Heart right ventricle (tissue), 16 donors: ENCODE results near the gene SKIC2. TPM values are rescaled to one million over a fixed set of nuclear protein-coding genes. Genes with fewer than 3 reads are reported as not detected.
A peak's percentile ranks its signal among the peaks of the same experiment; 100 is the strongest.
"Not testable (repeated sequence)": the region's sequence is repeated elsewhere in the genome, so short reads cannot be mapped to it uniquely, and the experiment has no call there.

Experiments
- ATAC-seq, 8 donors: fragments of 200-7000 bp; cut with Tn5 transposase; one replicate each; pipeline ENCODE4 v1.9.1; 2020; ENCODE audit warnings: mild to moderate bottlenecking in 8 of 8, moderate library complexity in 8 of 8, moderate number of reproducible peaks in 1 of 8
- DNase-seq, 2 donors: peaks; one replicate each; pipeline ENCODE4 v3.0.0-alpha.2; 2020
- H3K27ac ChIP-seq, 10 donors: fragments of 200-600 bp; sonication (generic) in 2 of 10; one replicate each; pipeline versions ENCODE4 v1.5.0 to v1.8.0; 2020 to 2022; ENCODE audit warnings: mild to moderate bottlenecking in 3 of 10
- H3K27me3 ChIP-seq, 7 donors: fragments of 200-600 bp; one replicate each; pipeline ENCODE4 v1.8.0; 2021 to 2022; ENCODE audit warnings: mild to moderate bottlenecking in 2 of 7
- H3K36me3 ChIP-seq, 9 donors: fragments of 200-600 bp; sonication (generic) in 1 of 9; one replicate each; pipeline versions ENCODE4 v1.5.0 to v1.8.0; 2020 to 2022; ENCODE audit warnings: mild to moderate bottlenecking in 2 of 9
- H3K4me1 ChIP-seq, 9 donors: fragments of 200-600 bp; sonication (generic) in 1 of 9; one replicate each; pipeline versions ENCODE4 v1.5.0 to v1.8.0; 2020 to 2022; ENCODE audit warnings: mild to moderate bottlenecking in 4 of 9
- H3K4me3 ChIP-seq, 10 donors: fragments of 200-600 bp; sonication (generic) in 2 of 10; one replicate each; pipeline versions ENCODE4 v1.5.0 to v1.8.0; 2020 to 2022; ENCODE audit warnings: mild to moderate bottlenecking in 7 of 10, moderate library complexity in 2 of 10
- H3K9me3 ChIP-seq, 11 donors: fragments of 200-600 bp in 10 of 11; sonication (generic) in 2 of 11; one replicate each; pipeline versions ENCODE4 v1.5.0 to v1.8.0; 2013 to 2022; ENCODE audit warnings: mild to moderate bottlenecking in 2 of 11, control low read depth in 1 of 11, moderate library complexity in 1 of 11
- CTCF ChIP-seq, 9 donors: fragments of 200-600 bp; sonication (generic) in 2 of 9; IDR thresholded peaks; one replicate each; pipeline versions ENCODE4 v1.5.0 to v1.8.0; 2021 to 2022; ENCODE audit warnings: antibody characterized with exemption in 9 of 9, mild to moderate bottlenecking in 5 of 9, moderate library complexity in 1 of 9
- WGBS, 2 donors: extraction: QIAGEN DNeasy Blood & Tissue Kit; methylation state at CpG; one replicate each; pipeline ENCODE4 v1.1.7; 2013; ENCODE audit warnings: inconsistent platforms in 1 of 2; 5-methylcytosine and 5-hydroxymethylcytosine counted together
- intact Hi-C, 10 donors: fragments of 100-400 bp; cut with DNase I; formaldehyde crosslinking; loops; one replicate each; pipeline versions ENCODE4 v1.11.1 to v1.14.2; 2022
- polyA plus RNA-seq, 2 donors: library from polyadenylated mRNA; stranded (reverse); fragments of 200-250 nt; gene quantifications; one replicate each; pipeline ENCODE4 v1.2.3, GENCODE V29; 2013
- total RNA-seq, 10 donors: library from RNA; stranded (reverse); fragmentation: NEBNext Ultra II Directional in 3 of 10; extraction: Animal tissue kit (Norgen Biotek cat#: 25700) in 3 of 10; gene quantifications; one replicate each; pipeline versions ENCODE4 v1.2.1 to v1.2.4, GENCODE V29; 2021 to 2023
- donor health status: Arrhythmogenic right ventricular cardiomyopathy.
- donor health status: ischemic (EF 13 %, LVEDD 7.1; RV severe dilation, severe dysfunction).
- donor health status: healthy with polysubstance abuse.
- donor health status: DM: no; HTN: yes; CAD: no.
- donor health status: DM: no; HTN: no; CAD: no.
- donor health status: ischemic (EF 25% LVEDD 6.9; RV normal size, moderate dysfunction).
- donor health status: ischemic (EF 25% LVEDD 5.7; RV mildly dilated, moderate dysfunction).
- donor health status: healthy.
- donor health status: DM: yes; HTN: yes; CAD: no.
- donor health status: Ischemic cardiomyopathy.
- donor health status: ischemic (EF 35%, LVEDD 5.7; RV mildly dilated, moderate dysfunction).
- donor health status: nonischemic (EF 11% LVEDD 7.7; RV severe dilation, severe dysfunction).
- donor health status: DM: yes; HTN: yes; CAD: no.
- donor health status: PGD.
- donor health status: ischemic (EF 29% LVEDD 5.4; RV normal size, mild dysfunction).
- donor health status: nonischemic (EF 23%, LVEDD 6.1; RV moderate dilation, normal function).

SKIC2 gene
- total and polyA plus RNA-seq, 12 donors, result 21.8 to 67.4 (median 34.4) TPM

GRCh38 chr6:31930962-31931361, 28.0 kb upstream of the SKIC2 start:
- H3K36me3 ChIP-seq, result no peaks in the 10 kb centered on the region
- H3K27me3 ChIP-seq, result no peaks in the 10 kb centered on the region
- H3K4me3 ChIP-seq, result no peak overlapping the region
- intact Hi-C loops, result no loop called here
- ATAC-seq (no peak), DNase-seq (no peak)
- H3K9me3 ChIP-seq, result no peaks in the 10 kb centered on the region
- 81 to 84% methylated on average over 1 of the region's 1 CpG for WGBS, 2 donors
- no peak overlapping the region for H3K27ac ChIP-seq
- peaks cover 0 to 22% (median 0%) of the 10 kb centered on the region in 9 donors for H3K4me1 ChIP-seq
- no peak for TF ChIP-seq CTCF (IDR thresholded peaks at IDR 0.05)

GRCh38 chr6:31932137-31932536, 26.8 kb upstream of the SKIC2 start:
- H3K4me3 ChIP-seq, H3K9me3 ChIP-seq, H3K36me3 ChIP-seq, H3K27ac ChIP-seq, H3K27me3 ChIP-seq, intact Hi-C loops, DNase-seq, ATAC-seq: not testable (repeated sequence)
- WGBS, 2 donors, result 88 to 95% methylated on average over 13 to 32 of the region's 32 CpGs
- peaks cover 0 to 18% (median 0%) of the 10 kb centered on the region in 9 donors for H3K4me1 ChIP-seq

- TF ChIP-seq CTCF (IDR thresholded peaks at IDR 0.05), result no peak
- H3K4me1 ChIP-seq, result peaks cover 0 to 8% (median 0%) of the 10 kb centered on the region in 9 donors
- peaks cover 0 to under 1% (median 0%) of the 10 kb centered on the region in 9 donors for H3K36me3 ChIP-seq
- no peaks in the 10 kb centered on the region for H3K9me3 ChIP-seq
- peak in 1 of 8 donors; percentile 22 for ATAC-seq
- DNase-seq, result no peak
- no peaks in the 10 kb centered on the region for H3K27me3 ChIP-seq
- H3K27ac ChIP-seq, result no peak overlapping the region
- 87 to 89% methylated on average over 19 of the region's 19 CpGs for WGBS, 2 donors
- H3K4me3 ChIP-seq, result no peak overlapping the region
- intact Hi-C loops, result no loop called here
Measured at GRCh38 chr6:31933537-31933936, 25.4 kb upstream of the SKIC2 start.

GRCh38 chr6:31935021-31935420, 24.0 kb upstream of the SKIC2 start:
- Histone ChIP-seq H3K27me3 (no peaks in the 10 kb centered on the region), H3K4me3 (no peak overlapping the region)

More at GRCh38 chr6:31935021-31935420, 24.0 kb upstream of the SKIC2 start:
- Histone ChIP-seq H3K36me3 (peaks cover 0 to 15% (median 0%) of the 10 kb centered on the region in 9 donors), H3K27ac (no peak overlapping the region), H3K9me3 (no peaks in the 10 kb centered on the region), H3K4me1 (no peaks in the 10 kb centered on the region)
- intact Hi-C loops, result no loop called here
- TF ChIP-seq CTCF (IDR thresholded peaks at IDR 0.05), result no peak
- WGBS, 2 donors, result 71 to 75% methylated on average over 3 of the region's 3 CpGs
- ATAC-seq (no peak), DNase-seq (no peak)
